H1 (cell line): Measurements from ENCODE around the gene KCNH1. TPM values are rescaled to one million over a fixed set of nuclear protein-coding genes. Genes with fewer than 3 reads are reported as not detected.

Experiments
- BACH1 ChIP-seq: IDR thresholded peaks from 2 replicates; pipeline ENCODE4 v1.6.1; 2012; ENCODE audit warnings: low read length, improper control_type of control experiment
- EZH2 ChIP-seq: fragments of 200-600 bp; sonication (generic); IDR thresholded peaks from 2 replicates; pipeline ENCODE4 v1.7.1; 2012; ENCODE audit warnings: low read depth, mild to moderate bottlenecking, moderate library complexity, low read length, inconsistent platforms; ENCODE audit not compliant: severe bottlenecking
- RNF2 ChIP-seq: fragments of 200-900, 300-1000 bp; sonication (generic); IDR thresholded peaks from 2 replicates; pipeline ENCODE4 v1.7.1; 2016; ENCODE audit warnings: borderline replicate concordance, low read depth, mild to moderate bottlenecking, antibody characterized with exemption, low read length; ENCODE audit not compliant: poor library complexity, severe bottlenecking; ENCODE audit errors: missing control alignments
- RXRA ChIP-seq: IDR thresholded peaks from 2 replicates; pipeline ENCODE4 v1.6.1; 2011; ENCODE audit warnings: low read depth, mild to moderate bottlenecking, low read length, moderate library complexity; ENCODE audit not compliant: insufficient read depth
- polyA plus RNA-seq, 7 experiments: library from polyadenylated mRNA; depleted of rRNA in 3 of 7; stranded (reverse) in 5 of 7; unstranded in 2 of 7; fragments of >200 nt in 5 of 7; fragments of 200-250 nt in 2 of 7; gene quantifications; 1 replicate in 5 of 7; 2 replicates in 1 of 7; 4 replicates in 1 of 7; pipeline versions ENCODE4 v1.2.1 to v1.2.3, GENCODE V29; 2011 to 2013; ENCODE audit warnings: missing spikeins in 2 of 7, mixed read lengths in 2 of 7
- total RNA-seq: library from RNA; stranded (reverse); fragmentation: NEBNext Ultra II Directional; extraction: Animal tissue kit (Norgen Biotek cat#: 25700); gene quantifications from 2 replicates; pipeline ENCODE4 v1.2.1, GENCODE V29; 2021

KCNH1 gene
- total and polyA plus RNA-seq, 2 of the 8 experiments (the other 6 are each of a cell fraction or from before 2014, with no cell fraction given) = 0.27 to 0.34 TPM

- TF ChIP-seq EZH2 = no peak
- TF ChIP-seq BACH1 = no peak
- no peak for TF ChIP-seq RXRA
- no peak for TF ChIP-seq RNF2
These were observed 225.7 kb downstream of the KCNH1 start (continued) for GRCh38 chr1:210908257-210908656.
